HG02852 (cell line): ENCODE measurements around the gene IL1R2.
"Not testable (repeated sequence)": the region's sequence is repeated elsewhere in the genome, so short reads cannot be mapped to it uniquely, and the experiment has no call there.

Source experiments
- ATAC-seq: cut with Tn5 transposase; IDR thresholded peaks from one replicate; pipeline ENCODE4 v1.9.1; 2021; ENCODE audit warnings: mild to moderate bottlenecking, moderate library complexity; ENCODE audit not compliant: unreplicated experiment

The IL1R2 gene

GRCh38 chr2:102057502-102058292 is 65.9 kb downstream of the IL1R2 start:
- no peak for ATAC-seq

GRCh38 chr2:102058293-102058833 is 66.6 kb downstream of the IL1R2 start:
- ATAC-seq: no peak

GRCh38 chr2:102059151-102059550 is 67.4 kb downstream of the IL1R2 start:
- ATAC-seq: no peak

GRCh38 chr2:102060047-102060446 is 68.3 kb downstream of the IL1R2 start:
- no peak for ATAC-seq

- ATAC-seq: no peak
These were observed 69.0 kb downstream of the IL1R2 start for GRCh38 chr2:102060792-102061191.

GRCh38 chr2:102061286-102061699 is 69.5 kb downstream of the IL1R2 start:
- ATAC-seq: no peak

- no peak for ATAC-seq
These were observed 70.4 kb downstream of the IL1R2 start for GRCh38 chr2:102061962-102062795.

- no peak for ATAC-seq
These were observed 71.0 kb downstream of the IL1R2 start for GRCh38 chr2:102062802-102063201.

- ATAC-seq: no peak
These were observed 71.7 kb downstream of the IL1R2 start for GRCh38 chr2:102063487-102063911.

GRCh38 chr2:102063941-102064678 is 72.3 kb downstream of the IL1R2 start:
- ATAC-seq: no peak

GRCh38 chr2:102064679-102065674 is 73.2 kb downstream of the IL1R2 start:
- no peak for ATAC-seq

GRCh38 chr2:102065675-102066252 is 74.0 kb downstream of the IL1R2 start:
- no peak for ATAC-seq

- no peak for ATAC-seq
These were observed 74.8 kb downstream of the IL1R2 start for GRCh38 chr2:102066554-102066953.

- ATAC-seq: not testable (repeated sequence)
These were observed 76.4 kb downstream of the IL1R2 start for GRCh38 chr2:102068126-102068525.

- no peak for ATAC-seq
These were observed 77.7 kb downstream of the IL1R2 start for GRCh38 chr2:102069311-102069974.

GRCh38 chr2:102070058-102070642 is 78.4 kb downstream of the IL1R2 start:
- ATAC-seq: no peak

- no peak for ATAC-seq
These were observed 81.0 kb downstream of the IL1R2 start for GRCh38 chr2:102072741-102073140.

GRCh38 chr2:102073168-102073724 is 81.5 kb downstream of the IL1R2 start:
- no peak for ATAC-seq
